ENCODE measurements around the gene GFRA1. TPM values are rescaled to one million over a fixed set of nuclear protein-coding genes. Genes with fewer than 3 reads are reported as not detected.

GFRA1 gene
- total RNA-seq, 1 donor from 2014 or later, result 36.4 TPM

- no peak for DNase-seq
These were observed 174.5 kb downstream of the GFRA1 start for GRCh38 chr10:116098411-116099022.

DNA sequence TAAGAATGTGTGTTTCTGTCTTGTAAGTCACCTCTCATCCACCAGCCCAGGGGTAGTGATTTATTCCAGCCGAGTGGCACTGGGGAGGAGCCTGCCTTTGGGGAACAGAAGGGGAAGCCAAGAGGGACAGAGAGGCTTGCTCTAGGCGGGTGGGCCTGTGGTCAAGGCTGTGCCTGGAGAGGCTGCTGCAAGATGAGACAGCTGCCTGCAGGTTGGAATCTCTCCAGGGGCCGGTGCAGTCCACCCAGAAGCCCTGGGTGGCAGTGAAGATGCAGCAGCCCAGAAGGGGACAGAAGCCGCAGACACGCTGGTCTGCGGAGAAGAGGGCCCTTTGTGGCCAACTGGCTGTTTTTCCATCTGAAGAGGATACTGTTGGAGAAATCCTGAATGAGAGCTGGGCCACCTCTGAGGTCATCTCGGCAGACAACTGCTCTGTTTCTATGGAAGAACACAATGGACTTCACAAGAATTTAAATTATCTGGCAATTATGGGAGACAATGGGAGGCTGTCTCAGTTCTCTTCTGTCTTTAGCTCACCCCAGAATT, 175.7 kb downstream of the GFRA1 start:
- DNase-seq, result no peak

GRCh38 chr10:116096526-116096925, 176.5 kb downstream of the GFRA1 start:
- no peak for DNase-seq

- DNase-seq, result no peak
These were observed 178.7 kb downstream of the GFRA1 start for GRCh38 chr10:116094356-116094755.

DNA sequence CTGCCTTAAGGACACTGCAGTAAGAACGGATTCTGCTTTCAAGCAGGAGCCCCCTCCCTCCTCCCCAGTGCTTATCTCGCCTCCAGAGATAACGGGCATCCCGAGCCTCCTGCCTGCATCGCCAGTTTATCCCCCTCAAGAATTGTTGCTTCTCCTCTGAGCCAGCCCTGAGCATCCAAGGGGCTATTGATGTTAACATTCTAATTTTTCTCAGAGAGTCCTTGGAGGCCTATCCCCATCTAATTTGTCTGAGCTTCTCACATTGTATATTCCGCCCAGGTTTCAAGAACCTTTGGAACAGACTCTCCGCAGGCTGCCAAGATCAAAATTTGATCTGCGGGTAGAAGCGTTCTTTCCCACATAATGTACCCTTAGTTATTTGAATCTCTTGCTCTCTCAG, 180.0 kb downstream of the GFRA1 start:
- no peak for DNase-seq

GRCh38 chr10:116088985-116089384, 184.0 kb downstream of the GFRA1 start:
- DNase-seq, result no peak

GRCh38 chr10:116085323-116085722, 187.7 kb downstream of the GFRA1 start:
- DNase-seq, result no peak

DNA sequence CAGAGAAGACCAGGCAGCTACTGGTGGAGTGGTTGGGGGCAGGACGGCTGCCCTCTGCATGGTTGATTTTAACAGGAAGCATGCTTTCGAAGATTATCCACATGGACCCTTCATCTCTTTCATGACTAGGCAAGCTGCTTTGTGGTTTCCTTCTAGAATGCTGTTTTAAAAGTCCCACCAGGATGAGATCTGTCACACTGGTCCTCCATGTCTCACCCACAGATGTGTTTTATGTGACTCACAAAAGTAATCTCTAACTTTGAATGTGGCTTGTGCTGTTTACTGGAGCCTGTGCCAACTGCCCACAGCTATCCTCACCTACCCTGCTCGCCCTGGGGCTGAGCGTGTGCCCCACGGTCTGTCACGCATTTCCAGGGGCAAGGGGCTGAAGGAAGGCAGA, 188.8 kb downstream of the GFRA1 start:
- no peak for DNase-seq

DNA sequence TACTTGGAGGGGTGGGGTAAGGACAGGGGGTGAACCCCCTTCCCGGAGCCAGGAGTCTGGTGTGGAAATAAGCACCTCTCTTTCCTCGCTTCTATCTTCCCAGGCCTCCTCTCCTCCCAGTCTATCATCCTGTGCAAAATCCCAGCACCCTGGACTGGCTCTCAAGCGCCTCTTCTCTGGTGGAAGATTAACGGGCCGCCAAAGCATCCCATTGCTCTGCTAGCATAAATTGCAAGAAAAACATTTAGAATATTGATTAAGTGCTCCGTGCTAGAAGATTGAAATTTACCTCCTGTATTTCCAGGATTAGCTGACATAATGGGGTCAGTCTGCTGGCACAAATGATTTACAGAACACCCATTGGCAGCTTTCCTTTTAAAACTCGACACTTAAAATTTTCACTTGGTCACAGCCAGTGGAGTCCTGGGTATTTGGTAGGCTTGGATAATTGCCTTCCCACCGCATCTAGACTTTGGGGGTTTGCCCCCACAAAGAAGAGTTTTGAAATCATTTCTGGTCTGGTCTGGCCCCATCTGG, 189.7 kb downstream of the GFRA1 start:
- DNase-seq, result no peak

DNA sequence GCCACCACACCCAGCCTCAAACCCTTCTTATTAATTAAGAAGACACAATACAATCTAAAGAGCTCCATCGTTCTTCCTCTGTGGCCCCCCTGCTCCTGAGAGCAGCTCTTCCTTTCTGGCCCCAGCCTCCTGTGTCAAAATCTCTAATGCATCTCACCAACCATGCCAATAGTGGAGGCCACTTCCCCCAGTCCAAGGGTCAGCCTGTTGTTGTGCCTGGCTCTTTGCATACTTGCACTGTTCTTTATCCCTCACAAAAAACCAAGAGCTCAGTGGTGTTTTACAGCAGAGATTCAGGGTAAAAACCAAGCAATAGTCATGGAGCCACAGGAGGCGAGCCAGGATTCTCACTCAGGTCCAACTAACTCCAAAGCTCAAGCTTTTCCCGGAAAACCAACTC, 190.2 kb downstream of the GFRA1 start:
- DNase-seq, result no peak

GRCh38 chr10:116082206-116082605, 190.8 kb downstream of the GFRA1 start:
- DNase-seq, result no peak

GRCh38 chr10:116080553-116080952, 192.5 kb downstream of the GFRA1 start:
- peak; percentile 15 for DNase-seq

- DNase-seq, result no peak
These were observed 193.7 kb downstream of the GFRA1 start for GRCh38 chr10:116079355-116079754.

DNA sequence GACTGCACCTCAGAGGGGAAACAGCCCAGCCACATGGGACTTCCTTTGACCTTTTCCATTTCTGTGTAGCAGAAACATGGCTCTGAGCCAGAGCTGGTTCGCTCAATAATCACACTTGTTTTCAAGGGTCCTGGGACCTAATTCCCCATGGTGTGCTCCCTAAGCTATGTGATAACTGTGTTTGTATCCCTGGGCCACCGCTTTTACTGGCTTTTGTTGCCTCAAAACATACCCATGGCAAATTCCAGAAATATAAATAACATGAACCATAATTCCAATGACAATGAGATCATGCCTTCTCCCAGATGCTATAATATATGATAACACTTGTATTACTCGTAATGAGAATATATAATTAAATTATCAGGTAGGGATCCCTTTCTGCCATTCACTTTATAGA, 196.4 kb downstream of the GFRA1 start:
- DNase-seq, result peak; percentile 7

DNA sequence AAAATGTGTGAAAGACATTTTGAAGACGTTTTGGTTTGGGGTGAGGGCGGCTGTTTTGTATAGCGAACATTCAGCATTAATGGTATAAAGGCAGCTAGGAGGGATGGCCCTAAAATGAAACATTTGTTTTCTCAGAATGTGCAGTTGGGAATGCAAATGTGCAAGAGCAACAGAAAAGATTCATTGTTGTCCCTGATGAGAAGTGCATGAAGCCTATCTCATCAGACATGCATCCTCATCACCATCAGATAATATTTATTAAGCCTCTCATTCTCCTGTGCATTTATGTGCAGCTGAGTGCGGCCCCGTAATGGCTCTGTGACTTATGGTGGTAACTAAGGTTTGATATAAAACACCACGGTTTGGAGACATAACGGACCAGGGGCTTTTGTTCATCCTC, 199.5 kb downstream of the GFRA1 start:
- no peak for DNase-seq

- no peak for DNase-seq
These were observed 200.0 kb downstream of the GFRA1 start for GRCh38 chr10:116073001-116073400.

GRCh38 chr10:116071453-116072148, 201.4 kb downstream of the GFRA1 start:
- no peak for DNase-seq

DNA sequence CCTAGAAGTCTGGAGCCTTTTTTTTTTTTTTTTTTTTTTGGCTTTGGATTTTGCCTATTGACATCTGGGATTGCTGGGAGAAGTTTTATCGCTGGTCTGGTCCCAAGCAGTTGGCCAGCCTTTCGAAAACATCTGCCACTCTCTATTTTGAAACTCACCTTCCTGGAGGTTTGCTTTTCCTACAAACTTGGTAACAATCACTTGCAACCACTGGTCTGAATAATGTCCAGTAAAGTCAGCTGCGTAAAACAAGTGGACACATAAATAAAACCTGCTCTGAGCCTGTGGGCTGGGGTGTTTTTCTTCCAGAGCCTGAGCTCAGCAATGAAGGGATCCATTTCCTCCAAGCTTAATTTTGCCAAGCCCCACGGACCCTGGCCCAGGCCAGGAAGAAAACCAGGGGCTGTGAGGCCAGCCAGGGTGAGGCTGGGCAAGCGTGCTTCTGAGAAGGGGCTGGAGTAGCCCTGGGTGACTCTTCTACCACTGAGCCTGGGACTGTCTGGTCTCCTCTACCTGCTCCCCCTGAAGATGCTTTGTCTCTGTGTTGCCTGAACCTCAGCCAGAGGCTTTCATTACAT, 202.2 kb downstream of the GFRA1 start:
- DNase-seq, result no peak

DNA sequence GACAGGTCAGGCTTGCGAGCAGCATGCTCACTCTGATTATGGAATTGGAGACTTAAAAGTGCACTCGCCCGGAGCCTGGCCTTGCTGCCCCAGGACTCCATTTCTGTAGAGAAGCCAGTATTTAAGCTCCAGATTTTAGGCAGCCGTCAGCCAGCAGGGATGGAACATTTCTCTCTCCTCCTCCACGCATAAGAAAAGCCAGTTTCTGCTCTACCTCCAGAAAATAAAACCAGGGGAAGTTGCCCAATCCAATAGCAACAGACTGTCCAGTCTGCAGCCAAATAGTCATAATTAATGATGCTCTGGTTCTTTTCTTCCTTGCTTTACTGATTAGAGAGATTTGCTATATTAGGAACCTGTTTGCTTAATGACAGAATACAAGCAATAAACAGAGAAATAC, 203.2 kb downstream of the GFRA1 start:
- DNase-seq, result no peak

DNA sequence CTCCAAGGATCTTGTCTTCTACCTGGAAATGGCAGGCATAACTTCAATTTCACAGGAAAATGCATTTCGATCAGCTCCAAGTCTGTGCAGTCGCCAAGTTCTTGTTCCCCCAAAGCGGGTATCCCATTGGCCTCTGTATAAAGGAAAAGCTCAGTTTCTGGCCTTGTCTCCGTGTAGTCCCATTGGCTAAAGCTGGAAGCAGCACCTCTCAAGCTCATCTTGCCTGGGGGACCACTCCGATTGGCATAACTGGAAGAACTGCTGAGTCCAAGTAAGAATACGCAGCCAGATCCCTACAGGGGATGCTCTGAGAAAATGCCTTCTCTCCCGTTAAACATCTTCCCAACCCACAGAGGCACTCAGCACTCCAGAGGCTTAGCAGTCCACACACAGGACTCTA, 205.2 kb downstream of the GFRA1 start:
- DNase-seq, result no peak

- DNase-seq, result no peak
These were observed 209.9 kb downstream of the GFRA1 start for GRCh38 chr10:116063107-116063506.

DNA sequence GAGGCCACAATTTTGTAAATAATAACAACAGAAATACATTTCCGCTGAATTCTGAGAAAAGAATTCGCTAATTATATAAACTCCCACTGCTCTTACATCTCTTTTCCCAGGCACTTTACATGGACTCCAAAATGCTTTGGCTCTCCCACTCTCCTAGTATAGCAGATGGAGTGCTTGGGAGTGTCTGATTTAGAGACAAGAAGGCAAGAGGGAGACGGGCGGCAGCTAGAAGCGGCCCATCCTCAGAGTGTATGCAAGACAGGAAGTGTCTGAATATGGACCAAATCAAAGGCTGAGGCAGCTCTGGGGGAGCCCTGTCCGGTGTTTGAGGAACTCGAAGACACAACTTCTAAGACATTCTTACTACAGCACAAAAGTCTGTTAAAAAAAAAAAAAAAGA, 212.1 kb downstream of the GFRA1 start:
- no peak for DNase-seq

DNA sequence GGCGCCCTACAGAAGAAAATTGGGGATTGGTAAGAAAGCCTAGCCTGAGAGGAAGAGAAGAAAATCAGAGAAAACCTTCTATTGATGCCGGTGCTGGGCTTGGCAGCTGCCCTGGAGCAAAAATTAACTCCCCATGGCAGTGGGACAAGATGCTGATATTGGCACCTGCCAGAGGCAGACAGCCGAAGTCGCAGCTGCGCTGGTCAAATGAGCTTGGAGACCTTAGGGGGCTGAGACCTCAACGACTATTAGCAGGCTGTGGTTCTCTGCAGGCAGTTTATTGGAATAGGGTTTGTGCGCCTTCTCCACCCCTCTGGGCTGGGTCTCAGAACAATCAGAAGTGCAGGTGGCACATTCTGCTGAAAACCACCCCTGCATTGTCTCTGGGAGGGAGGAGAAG, 213.7 kb downstream of the GFRA1 start:
- DNase-seq, result no peak

Data from dermis blood vessel endothelial cell (primary cell).